Measurements from ENCODE around the gene ADCY1. TPM values are rescaled to one million over a fixed set of nuclear protein-coding genes. Genes with fewer than 3 reads are reported as not detected.
A peak's percentile ranks its signal among the peaks of the same experiment; 100 is the strongest.

Gene ADCY1
- total RNA-seq, 1 experiment from 2014 or later = 2.3 TPM

DNA sequence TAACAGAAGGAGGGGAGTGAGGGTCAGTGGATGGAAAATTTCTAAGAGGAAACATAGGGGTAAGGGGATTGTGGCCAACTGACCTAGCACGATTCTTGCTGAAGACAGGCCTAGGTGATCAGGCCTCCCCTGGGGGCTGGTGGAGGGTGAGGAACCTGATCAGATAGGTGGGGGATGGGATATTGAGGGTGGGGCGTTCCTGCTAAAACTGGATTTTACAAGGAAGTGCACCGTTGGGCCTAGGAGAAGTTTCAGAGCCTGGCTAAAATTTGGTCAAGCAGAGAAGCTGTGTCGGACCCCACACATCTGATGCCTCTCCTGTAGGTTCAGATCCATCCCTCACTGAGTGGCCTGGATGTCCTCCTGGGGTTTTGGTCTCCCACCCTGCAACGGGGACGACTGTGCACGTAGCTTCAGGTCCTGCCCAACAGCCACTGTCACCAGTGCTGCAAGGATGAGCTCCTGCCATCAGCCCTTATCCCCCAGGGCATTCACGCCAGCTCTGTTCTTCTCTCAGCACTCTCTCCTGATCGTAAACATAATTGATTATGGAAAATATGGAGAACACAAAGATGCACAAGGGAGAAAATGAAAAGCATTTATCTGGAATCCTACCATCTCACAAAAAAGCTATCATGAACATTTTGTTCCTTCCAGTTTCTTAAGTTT, 89.9 kb downstream of the ADCY1 start:
- no peak for DNase-seq (ENCODE audit: low spot score)

DNA sequence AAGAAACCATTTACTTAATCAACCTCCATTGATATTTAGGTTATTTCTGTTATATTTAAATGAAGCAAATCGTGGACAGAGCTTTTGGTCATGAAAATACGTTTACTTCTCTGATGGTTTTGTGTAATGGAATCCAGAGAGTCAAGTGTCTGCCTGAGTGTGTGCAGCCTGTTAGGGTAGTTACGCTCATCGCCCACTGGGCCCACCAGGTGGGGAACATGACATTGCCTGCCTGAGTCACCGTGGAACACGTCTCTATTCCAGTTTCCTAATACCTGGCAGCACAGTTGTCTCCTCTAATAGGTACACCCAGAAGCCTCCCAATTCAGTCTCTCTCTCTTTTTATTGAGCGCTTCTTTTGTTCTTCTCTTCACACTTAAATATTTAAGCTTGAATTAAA, 91.0 kb downstream of the ADCY1 start:
- DNase-seq (ENCODE audit: low spot score) = no peak

DNA sequence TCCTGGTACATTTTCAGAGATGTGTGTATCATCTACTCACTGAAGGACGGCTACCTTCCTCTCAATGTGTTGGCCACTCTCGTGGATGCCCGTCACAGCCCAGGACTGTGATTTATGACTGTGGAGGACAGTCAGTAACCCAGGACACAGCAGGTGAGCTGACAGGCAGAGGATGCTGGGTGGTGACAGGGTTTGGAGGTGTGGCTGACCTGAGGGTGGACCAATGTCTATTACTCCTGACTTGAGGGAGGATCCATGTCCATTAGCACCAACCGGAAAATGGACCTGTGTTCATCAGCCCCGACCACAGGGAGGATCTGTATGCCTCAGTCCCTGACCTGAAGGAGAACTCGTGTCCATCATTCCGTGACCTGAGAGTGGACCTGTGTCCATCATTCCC, 96.1 kb downstream of the ADCY1 start:
- DNase-seq (ENCODE audit: low spot score) = no peak

DNA sequence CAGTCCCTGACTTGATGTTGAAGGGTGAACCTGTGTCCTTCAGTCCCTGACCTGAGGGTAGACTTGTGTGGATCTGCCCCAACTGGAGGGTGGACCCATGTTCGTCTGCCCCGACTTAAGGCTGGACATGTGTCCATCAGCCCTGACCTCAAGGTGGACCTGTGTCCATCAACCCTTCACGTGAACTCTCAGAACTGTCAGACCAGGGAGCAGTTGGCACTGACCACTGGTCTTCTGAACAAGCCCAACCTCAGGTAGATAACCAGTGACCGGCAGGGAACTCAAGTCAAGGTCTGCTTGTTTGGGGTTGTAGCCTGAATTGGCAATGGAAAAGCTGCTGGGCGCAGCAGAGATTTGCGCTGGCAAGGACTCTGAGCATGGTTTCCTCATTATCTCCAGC, 96.5 kb downstream of the ADCY1 start:
- no peak for DNase-seq (ENCODE audit: low spot score)

DNA sequence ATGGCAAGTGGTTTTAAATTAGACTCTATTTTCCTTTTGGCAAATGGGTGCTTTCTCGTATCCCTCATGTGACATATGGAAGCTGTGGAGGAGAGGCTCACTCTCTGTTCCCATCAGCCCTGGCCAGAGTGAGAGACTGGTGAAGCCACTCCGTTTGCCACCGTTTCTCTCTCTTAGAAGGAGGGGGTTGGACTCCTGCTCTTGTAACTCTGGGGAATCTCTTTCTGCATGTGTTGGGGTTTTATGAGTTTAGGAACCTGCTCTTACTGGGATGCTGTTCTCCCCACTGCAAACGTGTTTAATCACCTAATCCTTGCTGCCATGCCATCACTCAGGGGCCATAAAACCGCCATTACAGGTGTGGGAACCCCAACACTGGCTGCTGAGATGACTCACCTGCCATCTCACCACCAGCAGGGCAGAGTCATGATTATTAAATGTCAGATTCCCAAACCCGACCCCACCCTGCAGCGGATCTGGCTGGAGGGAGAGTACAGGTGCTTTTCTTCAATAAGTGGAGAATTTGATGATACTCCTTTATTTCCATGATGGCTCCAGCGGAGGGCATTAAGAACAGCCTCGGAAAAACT, 103.2 kb downstream of the ADCY1 start:
- DNase-seq (ENCODE audit: low spot score) = no peak

DNA sequence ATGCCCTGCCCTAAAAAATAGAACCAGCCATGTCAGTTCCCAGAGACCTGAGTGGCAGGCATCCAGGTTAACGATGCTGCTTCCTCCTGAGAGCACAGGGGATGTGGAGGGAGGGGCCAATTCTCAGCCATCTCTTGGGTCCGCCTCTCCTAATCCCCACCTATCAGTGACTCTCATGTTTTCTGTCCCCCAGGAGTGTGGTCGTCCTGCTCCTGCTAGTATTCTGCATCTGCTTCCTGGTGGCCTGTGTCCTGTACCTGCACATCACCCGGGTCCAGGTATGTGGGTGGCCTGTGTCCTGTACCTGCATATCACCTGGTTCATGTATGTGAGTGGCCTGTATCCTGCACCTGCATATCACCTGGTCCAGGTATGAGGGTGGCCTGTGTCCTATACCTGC, 105.3 kb downstream of the ADCY1 start:
- no peak for DNase-seq (ENCODE audit: low spot score)

DNA sequence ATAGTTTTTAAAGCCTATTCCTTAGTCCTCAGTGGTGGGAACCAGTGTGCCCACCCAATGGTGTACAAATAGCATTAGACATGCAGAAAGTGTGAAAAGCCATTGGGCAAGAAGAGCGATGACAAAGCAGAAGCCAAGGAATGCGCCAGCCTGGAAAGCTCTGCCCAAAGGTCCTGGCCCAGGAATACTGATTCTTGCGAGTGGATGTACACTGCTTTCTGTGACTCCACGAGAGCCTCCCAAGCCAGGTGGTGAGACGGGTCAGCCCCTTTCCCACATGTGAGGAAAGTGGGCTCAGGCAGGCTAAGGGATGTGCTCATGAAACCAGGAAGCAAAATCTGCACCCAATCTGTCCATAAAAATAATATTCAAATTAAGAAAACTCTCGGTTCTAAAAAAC, 106.6 kb downstream of the ADCY1 start:
- no peak for DNase-seq (ENCODE audit: low spot score)

DNA sequence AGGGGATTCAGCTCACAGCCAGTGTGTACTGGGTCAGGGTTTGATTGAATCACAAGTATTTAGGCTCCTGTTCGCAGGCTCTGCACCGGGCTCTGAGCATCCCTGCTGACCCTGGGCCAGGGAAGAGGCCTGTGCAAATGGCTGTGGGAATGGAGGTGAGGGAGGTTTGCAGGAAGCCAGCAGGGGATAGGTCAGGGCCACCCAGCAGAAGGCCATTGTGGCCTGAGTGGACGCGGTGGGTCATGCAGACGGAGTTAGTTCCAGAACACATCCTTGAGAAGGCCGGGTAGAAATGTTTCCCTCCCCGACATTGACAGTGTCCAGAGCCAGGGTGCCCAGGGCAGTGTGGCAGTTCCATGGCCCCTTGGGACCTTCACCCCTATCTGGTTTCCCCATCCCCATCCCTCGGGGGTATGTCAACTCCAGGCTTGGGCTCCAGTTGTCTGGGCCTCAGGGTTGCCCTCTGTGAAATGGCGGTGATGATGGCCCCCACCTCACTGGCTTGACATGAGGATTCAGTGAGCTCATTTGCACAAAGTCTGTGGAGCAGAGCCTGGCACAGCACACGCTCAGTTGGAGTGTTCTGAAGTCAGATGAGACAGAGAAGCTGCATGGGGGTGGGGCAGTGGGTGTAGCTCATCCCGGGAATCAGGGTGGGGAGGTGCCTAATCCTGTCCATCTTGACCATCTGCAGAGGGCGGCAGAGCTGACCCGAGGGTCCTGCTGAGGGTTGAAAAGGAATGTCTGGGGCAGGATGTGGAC, 107.6 kb downstream of the ADCY1 start:
- DNase-seq (ENCODE audit: low spot score) = no peak

DNA sequence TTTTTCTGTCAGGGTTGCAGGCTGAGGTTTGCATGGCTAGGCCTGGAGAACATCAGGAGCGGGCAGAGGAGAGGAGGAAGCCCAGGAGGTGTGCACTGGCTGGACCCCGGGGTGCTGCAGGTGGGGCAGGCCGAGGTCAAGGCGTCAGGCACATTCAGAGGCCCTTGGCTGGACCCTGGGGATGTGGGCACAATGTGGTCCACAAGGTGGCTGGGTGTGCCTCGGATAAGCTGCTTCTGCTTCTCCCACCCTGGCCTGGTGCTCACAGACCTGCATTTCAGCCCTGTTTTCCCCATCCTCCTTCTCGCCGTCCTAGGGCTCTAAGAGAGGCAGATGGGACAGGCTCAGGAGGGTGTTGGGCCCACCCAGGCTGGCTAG, 108.2 kb downstream of the ADCY1 start:
- no peak for DNase-seq (ENCODE audit: low spot score)

DNA sequence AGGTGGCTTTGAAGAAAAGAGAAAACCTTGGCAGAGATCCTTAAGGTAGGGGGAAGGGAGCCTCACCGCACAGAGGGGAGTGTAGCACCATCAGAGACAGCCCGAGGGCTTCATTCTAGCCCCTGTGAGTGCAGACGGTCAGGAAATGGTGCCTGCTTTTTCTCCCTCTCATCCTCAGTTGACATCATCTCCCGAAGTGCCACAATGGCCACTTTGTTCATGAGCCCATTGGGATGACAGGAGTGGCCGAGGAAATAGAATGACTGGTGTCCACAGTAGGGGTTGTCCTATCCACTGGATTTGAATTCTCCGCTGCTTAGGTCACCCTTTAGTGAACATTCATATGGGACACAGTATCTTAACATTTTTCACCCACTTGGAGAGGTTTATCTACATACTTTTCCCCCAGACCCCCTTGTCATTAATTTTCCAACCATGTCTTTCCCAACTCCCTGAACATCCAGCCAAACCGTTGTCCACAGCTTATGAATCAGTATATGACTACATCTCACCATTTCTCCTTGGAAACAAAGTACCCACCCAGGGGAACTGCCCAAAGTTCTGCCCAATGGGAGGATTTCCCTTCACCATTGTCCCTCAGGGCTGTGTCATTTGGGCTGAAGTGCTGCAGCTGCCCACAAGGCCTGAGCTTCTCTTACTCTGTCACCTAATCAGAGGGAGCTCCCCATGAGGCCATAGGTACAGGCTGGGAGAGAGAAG, 108.8 kb downstream of the ADCY1 start:
- no peak for DNase-seq (ENCODE audit: low spot score)

DNA sequence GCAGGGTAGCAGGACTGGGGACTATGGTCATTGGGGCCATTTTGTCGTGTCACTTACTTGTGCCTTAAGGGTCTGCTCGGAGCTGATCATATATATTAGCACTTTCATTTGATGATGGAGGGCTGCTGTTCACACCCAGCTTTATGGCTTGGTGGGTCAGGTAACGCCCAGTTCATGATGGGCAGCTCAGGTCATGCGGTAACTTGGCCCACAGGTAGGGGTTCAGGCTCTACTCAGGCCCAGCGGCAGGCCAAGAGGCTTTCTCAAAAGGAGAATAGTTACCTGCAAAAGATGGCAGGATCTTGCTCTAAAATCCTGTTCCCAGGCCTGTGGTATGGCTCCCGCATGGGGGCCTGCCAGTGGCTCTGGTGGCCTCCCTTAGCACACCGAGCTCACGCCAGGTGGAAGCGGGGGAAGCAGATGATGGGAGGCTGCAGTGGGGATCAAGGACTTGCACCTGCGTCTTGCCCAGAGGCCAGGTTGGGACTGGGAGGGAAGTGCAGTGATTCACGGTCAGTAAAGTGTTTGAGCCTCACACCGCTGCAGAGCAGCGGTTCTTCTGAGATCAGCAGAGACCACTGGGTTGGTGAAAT, 109.5 kb downstream of the ADCY1 start:
- no peak for DNase-seq (ENCODE audit: low spot score)

DNA sequence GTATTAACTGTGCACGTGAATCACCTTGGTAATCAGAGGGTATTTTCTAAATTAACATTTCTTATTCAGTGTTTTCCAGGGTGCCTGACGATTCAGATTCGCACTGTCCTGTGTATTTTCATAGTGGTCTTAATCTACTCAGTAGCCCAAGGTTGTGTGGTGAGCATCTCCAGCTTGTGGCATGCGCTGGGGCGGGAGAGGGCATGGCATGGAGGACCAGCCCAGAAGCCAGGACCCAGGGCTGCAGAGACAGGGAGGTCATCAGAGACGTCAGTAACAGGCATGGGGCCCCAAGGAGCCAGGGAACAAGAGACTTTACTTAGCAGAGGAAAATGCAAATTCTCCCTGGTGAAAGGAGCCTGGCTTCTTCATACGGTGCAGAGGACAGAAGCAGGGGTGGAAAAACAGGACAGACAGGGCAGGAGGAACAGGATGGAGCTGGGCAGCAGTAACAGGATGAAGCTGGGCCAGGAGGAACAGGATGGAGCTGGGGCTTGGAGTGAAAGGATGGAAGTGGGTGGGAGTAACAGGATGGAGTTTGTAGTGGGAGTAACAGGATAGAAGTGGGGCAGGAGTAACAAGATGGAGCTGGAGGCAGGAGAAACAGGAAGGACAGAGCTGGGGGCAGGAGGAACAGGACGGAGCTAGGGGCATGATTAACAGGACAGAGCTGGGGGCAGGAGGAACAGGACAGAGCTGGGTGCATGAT, 110.9 kb downstream of the ADCY1 start:
- no peak for DNase-seq (ENCODE audit: low spot score)

DNA sequence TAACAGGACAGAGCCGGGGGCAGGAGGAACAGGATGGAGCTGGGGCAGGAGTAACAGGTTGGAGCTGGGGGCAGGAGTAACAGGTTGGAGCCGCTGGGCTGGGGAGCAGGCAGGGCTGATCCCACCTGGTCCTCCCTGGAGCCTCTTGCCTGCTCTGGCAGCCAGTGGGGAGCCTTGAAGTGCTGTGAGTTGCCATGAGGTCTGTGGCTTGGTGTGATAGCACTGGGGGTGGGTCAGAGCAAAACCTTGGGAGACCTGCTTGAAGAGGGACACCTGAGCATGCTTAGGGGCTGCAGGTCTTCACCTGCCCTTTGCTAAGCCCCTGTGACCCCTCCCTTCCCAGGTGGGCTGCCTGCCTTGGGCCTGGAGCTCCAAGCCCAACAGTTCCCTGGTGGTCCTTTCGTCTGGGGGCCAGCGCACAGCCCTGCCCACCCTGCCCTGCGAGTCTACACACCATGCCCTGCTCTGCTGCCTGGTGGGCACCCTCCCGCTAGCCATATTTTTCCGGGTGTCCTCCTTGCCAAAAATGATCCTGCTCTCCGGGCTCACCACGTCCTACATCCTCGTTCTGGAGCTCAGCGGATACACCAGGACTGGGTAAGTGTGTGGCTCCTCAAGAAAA, 111.6 kb downstream of the ADCY1 start:
- DNase-seq (ENCODE audit: low spot score) = no peak

DNA sequence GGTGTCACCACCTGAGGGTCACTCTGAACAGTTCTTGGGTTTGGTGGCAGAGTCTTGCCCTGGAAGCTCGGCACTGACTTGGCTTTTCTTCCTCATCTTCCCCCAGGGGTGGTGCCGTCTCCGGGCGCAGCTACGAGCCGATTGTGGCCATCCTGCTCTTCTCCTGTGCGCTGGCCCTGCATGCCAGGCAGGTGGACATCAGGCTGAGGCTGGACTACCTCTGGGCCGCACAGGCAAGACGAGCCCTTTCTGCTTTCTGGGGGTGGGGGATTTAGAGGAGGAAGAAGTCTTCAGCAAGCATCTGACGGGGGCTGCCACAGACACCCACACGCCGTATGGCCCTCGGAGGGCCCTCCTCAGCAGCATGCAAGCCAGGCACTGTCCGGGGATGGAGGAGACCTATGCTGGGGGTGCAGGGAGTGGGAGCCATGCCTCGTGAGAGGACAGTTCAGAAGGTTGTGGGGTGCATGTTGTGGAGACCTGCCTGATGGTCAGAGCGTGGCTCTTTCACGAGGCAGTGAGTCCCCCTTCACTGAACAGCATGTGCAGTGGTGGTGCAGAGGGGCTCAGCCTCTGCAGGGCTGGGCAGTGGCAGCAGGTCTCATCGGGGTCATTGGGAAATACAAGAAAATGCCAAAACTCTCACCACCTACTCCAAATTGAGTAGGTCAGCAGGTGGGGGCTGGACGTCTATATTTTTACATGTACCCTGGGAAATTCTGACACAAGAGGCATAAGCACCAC, 112.4 kb downstream of the ADCY1 start:
- no peak for DNase-seq (ENCODE audit: low spot score)

DNA sequence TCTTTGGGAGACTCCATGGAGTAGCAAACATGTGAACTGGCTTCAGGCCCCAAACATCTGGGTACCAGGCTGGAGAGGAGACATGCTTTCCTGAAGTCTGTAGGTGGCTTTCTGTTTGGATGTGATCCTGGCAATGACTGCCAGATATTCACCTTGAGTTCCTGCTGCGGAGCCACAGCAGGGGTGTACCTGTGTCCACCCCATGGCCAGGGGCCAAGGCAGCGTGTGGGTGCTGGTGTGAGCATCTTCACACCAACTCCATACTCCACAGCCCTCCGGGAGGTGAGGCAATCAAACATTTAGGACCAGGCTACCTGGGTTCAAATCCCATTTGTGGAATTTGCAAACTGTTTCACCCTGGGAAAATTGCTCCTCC, 113.0 kb downstream of the ADCY1 start:
- no peak for DNase-seq (ENCODE audit: low spot score)

DNA sequence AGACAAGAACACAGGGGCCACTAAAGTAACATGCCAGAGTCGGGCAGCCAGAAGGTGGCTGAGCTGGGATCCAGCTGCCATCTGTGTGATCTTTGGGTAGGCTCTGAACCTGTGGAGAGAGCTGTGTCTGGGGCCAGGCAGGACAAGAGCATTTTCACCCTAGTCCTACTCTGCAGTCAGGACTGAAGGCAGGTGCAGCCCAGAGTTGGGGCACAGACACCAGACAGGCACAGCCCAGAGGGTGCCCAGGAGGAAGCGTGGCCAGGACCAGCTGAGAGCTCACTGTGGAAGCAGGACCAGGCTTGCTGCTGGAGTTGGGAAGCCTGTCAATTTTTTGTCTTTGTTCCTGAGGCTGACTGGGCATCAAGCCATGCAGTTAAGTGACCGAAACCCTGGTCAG, 113.6 kb downstream of the ADCY1 start:
- DNase-seq (ENCODE audit: low spot score) = no peak

DNA sequence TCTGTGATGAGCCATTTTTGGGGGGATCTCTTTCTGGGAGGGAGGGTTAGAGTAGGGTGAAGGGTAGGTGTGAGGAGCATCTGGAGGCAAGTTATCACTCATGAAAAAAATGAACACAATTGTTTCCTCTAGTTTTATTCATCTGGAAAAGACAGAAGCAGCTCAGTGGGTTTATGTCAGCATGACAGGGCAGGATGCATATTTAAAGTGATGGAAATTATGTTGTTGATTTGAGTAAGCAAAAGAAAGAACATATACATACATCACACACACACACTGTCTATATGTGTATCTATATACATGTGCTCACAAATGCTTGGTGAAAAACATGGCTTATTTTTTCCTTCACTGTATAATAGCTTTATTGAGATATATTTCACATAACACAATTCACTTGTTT, 114.2 kb downstream of the ADCY1 start:
- DNase-seq (ENCODE audit: low spot score) = no peak

DNA sequence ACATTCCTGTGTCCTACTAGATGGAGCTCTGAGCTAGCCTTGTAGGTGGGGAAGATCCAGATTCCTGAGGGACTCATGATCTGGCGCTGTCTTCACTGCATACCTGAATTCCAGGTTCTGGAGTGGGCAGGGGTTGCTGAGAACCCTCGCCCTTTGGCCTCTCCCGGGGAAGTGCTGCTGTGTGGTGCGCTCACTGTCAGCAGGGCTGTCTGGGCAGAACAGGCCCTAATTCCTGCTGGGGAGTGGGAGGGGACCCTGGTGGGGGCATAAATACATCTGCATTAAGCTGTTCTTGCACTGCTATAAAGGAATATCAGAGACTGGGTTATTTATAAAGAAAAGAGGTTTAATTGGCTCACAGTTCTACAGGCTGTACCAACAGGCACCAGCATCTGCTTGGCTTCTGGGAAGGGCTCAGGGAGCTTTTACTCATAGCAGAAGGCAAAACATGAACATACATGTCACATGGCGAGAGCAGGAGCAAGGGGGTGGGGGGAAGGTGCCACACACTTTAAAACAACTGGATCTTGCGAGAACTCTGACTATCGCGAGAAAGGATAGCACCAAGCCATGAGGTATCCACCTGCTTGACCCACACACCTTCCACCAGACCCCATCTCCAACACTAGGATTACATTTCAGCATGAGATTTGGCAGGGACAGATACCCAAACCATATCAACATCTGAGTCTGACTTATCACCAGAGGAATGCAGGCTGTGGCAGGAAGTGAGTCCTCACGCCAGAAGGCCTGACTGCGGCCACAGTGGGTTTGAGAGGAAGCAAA, 115.0 kb downstream of the ADCY1 start:
- peak; percentile 81 for DNase-seq (ENCODE audit: low spot score)
